IPS DF 6.9 (cell line): Measurements from ENCODE around the gene COL8A2.

Experiments used
- DNase-seq: peaks from one replicate; pipeline ENCODE4 v3.0.0-alpha.2; 2013; ENCODE audit warnings: low read depth, low spot score
- H3K27ac ChIP-seq: one replicate; pipeline ENCODE4 v1.5.1; 2013; ENCODE audit warnings: low read length, control low read depth
- H3K27me3 ChIP-seq: 2 replicates; pipeline ENCODE4 v1.6.1; 2013; ENCODE audit warnings: mild to moderate bottlenecking, low read length; ENCODE audit not compliant: control insufficient read depth, insufficient read depth
- H3K36me3 ChIP-seq: 2 replicates; pipeline ENCODE4 v1.6.1; 2013; ENCODE audit warnings: low read length; ENCODE audit not compliant: control insufficient read depth, insufficient read depth
- H3K4me1 ChIP-seq: 2 replicates; pipeline ENCODE4 v1.6.1; 2013; ENCODE audit warnings: low read length; ENCODE audit not compliant: control insufficient read depth, insufficient read depth
- H3K4me3 ChIP-seq: 2 replicates; pipeline ENCODE4 v1.5.1; 2013; ENCODE audit warnings: mild to moderate bottlenecking, low read length
- H3K9me3 ChIP-seq: 2 replicates; pipeline ENCODE4 v1.6.1; 2013; ENCODE audit warnings: low read length, inconsistent platforms; ENCODE audit not compliant: control insufficient read depth, insufficient read depth
- WGBS: extraction: QIAGEN DNeasy Blood & Tissue Kit; methylation state at CpG from one replicate; pipeline ENCODE4 v1.1.7; 2013; ENCODE audit warnings: mixed read lengths, missing lambda C conversion rate; ENCODE audit not compliant: insufficient read length, insufficient coverage; 5-methylcytosine and 5-hydroxymethylcytosine counted together

COL8A2 gene

GRCh38 chr1:36136535-36136934, 11.5 kb upstream of the COL8A2 start:
- no peak for DNase-seq
- H3K27me3 ChIP-seq: no peaks in the 10 kb centered on the region
- H3K4me1 ChIP-seq: no peaks in the 10 kb centered on the region
- no CpG with 5 or more reads among the region's 1 CpG for WGBS
- H3K36me3 ChIP-seq: no peaks in the 10 kb centered on the region
- H3K9me3 ChIP-seq: no peaks in the 10 kb centered on the region
- H3K27ac ChIP-seq: no peak overlapping the region
- no peak overlapping the region for H3K4me3 ChIP-seq

- no peaks in the 10 kb centered on the region for H3K27me3 ChIP-seq
- H3K4me3 ChIP-seq: no peak overlapping the region
- H3K9me3 ChIP-seq: no peaks in the 10 kb centered on the region
- no peaks in the 10 kb centered on the region for H3K36me3 ChIP-seq
- DNase-seq: no peak
- no peaks in the 10 kb centered on the region for H3K4me1 ChIP-seq
- H3K27ac ChIP-seq: no peak overlapping the region
These were observed 10.8 kb upstream of the COL8A2 start for GRCh38 chr1:36135796-36136195.

GRCh38 chr1:36135330-36135667, 10.3 kb upstream of the COL8A2 start:
- Histone ChIP-seq H3K9me3 (no peaks in the 10 kb centered on the region), H3K36me3 (no peaks in the 10 kb centered on the region), H3K4me3 (no peak overlapping the region), H3K4me1 (no peaks in the 10 kb centered on the region), H3K27me3 (no peaks in the 10 kb centered on the region), H3K27ac (no peak overlapping the region)
- no CpG with 5 or more reads among the region's 6 CpGs for WGBS
- DNase-seq: no peak

GRCh38 chr1:36134505-36135329, 9.7 kb upstream of the COL8A2 start:
- Histone ChIP-seq H3K27me3 (no peaks in the 10 kb centered on the region), H3K27ac (no peak overlapping the region), H3K36me3 (no peaks in the 10 kb centered on the region), H3K4me3 (no peak overlapping the region), H3K4me1 (no peaks in the 10 kb centered on the region), H3K9me3 (no peaks in the 10 kb centered on the region)
- peak; percentile 64 for DNase-seq
- WGBS: no CpG with 5 or more reads among the region's 7 CpGs

- DNase-seq: no peak
- Histone ChIP-seq H3K27ac (no peak overlapping the region), H3K4me3 (no peak overlapping the region), H3K36me3 (no peaks in the 10 kb centered on the region), H3K4me1 (no peaks in the 10 kb centered on the region), H3K27me3 (no peaks in the 10 kb centered on the region), H3K9me3 (no peaks in the 10 kb centered on the region)
- WGBS: no CpG with 5 or more reads among the region's 6 CpGs
These were observed 9.0 kb upstream of the COL8A2 start for GRCh38 chr1:36134031-36134430.

- no peak for DNase-seq
- no peak overlapping the region for H3K27ac ChIP-seq
- H3K36me3 ChIP-seq: no peaks in the 10 kb centered on the region
- no peaks in the 10 kb centered on the region for H3K27me3 ChIP-seq
- no peaks in the 10 kb centered on the region for H3K9me3 ChIP-seq
- no peaks in the 10 kb centered on the region for H3K4me1 ChIP-seq
- no peak overlapping the region for H3K4me3 ChIP-seq
- WGBS: no CpG with 5 or more reads among the region's 3 CpGs
These were observed 8.5 kb upstream of the COL8A2 start for GRCh38 chr1:36133484-36133883.

GRCh38 chr1:36132029-36132428, 7.0 kb upstream of the COL8A2 start:
- Histone ChIP-seq H3K27ac (no peak overlapping the region), H3K36me3 (no peaks in the 10 kb centered on the region), H3K4me3 (no peak overlapping the region), H3K27me3 (no peaks in the 10 kb centered on the region), H3K9me3 (no peaks in the 10 kb centered on the region), H3K4me1 (no peaks in the 10 kb centered on the region)
- no CpG with 5 or more reads among the region's 3 CpGs for whole genome bisulfite sequencing
- no peak for DNase-seq

GRCh38 chr1:36128905-36129206, 3.8 kb upstream of the COL8A2 start:
- Histone ChIP-seq H3K27ac (no peak overlapping the region), H3K4me1 (no peaks in the 10 kb centered on the region), H3K36me3 (no peaks in the 10 kb centered on the region), H3K4me3 (no peak overlapping the region), H3K27me3 (peaks cover 12% of the 10 kb centered on the region), H3K9me3 (no peaks in the 10 kb centered on the region)
- DNase-seq: no peak
- no CpG with 5 or more reads among the region's 3 CpGs for WGBS

- Histone ChIP-seq H3K36me3 (no peaks in the 10 kb centered on the region), H3K27ac (no peak overlapping the region), H3K4me1 (no peaks in the 10 kb centered on the region), H3K9me3 (no peaks in the 10 kb centered on the region), H3K4me3 (no peak overlapping the region), H3K27me3 (peaks cover 17% of the 10 kb centered on the region)
- no peak for DNase-seq
- WGBS: no CpG with 5 or more reads among the region's 11 CpGs
These were observed 3.3 kb upstream of the COL8A2 start for GRCh38 chr1:36128126-36128904.

- H3K4me3 ChIP-seq: no peak overlapping the region
- WGBS: 100% methylated on average over 1 of the region's 7 CpGs
- H3K27me3 ChIP-seq: peaks cover 17% of the 10 kb centered on the region
- H3K27ac ChIP-seq: no peak overlapping the region
- H3K9me3 ChIP-seq: no peaks in the 10 kb centered on the region
- no peaks in the 10 kb centered on the region for H3K4me1 ChIP-seq
- H3K36me3 ChIP-seq: no peaks in the 10 kb centered on the region
- DNase-seq: no peak
These were observed 1.9 kb upstream of the COL8A2 start for GRCh38 chr1:36126797-36127500.
